Mucosa of stomach (tissue), 1 donor: ENCODE measurements around the gene EPS8L2.

Experiments used
- H3K27me3 ChIP-seq: one replicate; pipeline ENCODE4 v1.7.0; 2013; ENCODE audit warnings: mild to moderate bottlenecking, low read length; ENCODE audit not compliant: control insufficient read depth, insufficient read depth
- H3K36me3 ChIP-seq: one replicate; pipeline ENCODE4 v1.7.0; 2013; ENCODE audit warnings: low read length; ENCODE audit not compliant: control insufficient read depth, insufficient read depth
- H3K4me1 ChIP-seq: one replicate; pipeline ENCODE4 v1.7.0; 2013; ENCODE audit warnings: mild to moderate bottlenecking, low read length; ENCODE audit not compliant: control insufficient read depth, insufficient read depth
- H3K4me3 ChIP-seq: one replicate; pipeline ENCODE4 v1.7.0; 2013; ENCODE audit warnings: low read length
- H3K9ac ChIP-seq: one replicate; pipeline ENCODE4 v1.7.0; 2013; ENCODE audit warnings: mild to moderate bottlenecking, low read length, moderate library complexity
- H3K9me3 ChIP-seq: one replicate; pipeline ENCODE4 v1.7.0; 2013; ENCODE audit warnings: mild to moderate bottlenecking, low read length, moderate library complexity; ENCODE audit not compliant: control insufficient read depth
- donor health status: Pancreatic carcinoma.

Gene EPS8L2

DNA sequence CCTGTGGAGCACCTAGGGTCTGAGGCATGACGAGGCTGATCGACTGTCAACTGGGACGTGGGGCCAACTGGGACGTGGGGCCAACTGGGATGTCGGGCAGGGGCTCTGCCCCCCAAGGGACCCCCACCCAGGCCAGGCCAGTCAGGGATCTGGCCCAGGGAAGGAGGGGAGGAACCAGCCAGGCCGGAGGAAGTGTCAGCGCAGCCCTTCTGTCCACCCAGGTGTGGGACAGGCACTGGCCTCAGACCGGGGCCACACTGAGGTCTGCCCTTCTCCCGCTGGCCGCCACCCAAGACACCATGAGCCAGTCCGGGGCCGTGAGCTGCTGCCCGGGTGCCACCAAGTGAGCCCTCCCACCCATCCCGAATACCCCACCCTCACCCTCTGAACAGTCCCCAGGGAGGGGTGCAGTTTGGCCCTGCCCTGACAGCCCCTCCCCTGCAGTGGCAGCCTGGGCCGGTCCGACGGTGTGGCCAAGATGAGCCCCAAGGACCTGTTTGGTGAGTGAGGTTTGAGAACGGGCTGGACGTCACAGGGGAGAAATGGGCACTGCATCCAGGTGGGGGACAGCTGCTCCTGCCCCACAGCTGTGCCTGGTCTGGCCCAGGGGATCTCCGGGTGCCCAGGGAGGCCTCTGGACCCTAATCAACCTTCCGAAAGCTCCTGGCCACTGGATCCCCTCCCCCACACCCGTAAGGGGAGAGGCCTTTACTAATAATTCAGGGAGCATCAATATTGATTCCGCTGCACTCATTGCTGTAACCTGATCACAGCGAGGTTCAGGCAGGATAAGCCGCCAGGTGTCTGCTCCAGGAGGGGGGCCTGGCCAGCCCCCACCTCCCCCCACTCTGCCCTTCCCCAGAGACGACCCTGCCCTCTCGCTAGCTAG lies 3.3 kb downstream of the EPS8L2 start:
- Histone ChIP-seq H3K9ac (no peak overlapping the region), H3K9me3 (no peaks in the 10 kb centered on the region), H3K4me3 (no peak overlapping the region), H3K36me3 (no peaks in the 10 kb centered on the region), H3K27me3 (peaks cover 10% of the 10 kb centered on the region), H3K4me1 (peaks cover 53% of the 10 kb centered on the region)

DNA sequence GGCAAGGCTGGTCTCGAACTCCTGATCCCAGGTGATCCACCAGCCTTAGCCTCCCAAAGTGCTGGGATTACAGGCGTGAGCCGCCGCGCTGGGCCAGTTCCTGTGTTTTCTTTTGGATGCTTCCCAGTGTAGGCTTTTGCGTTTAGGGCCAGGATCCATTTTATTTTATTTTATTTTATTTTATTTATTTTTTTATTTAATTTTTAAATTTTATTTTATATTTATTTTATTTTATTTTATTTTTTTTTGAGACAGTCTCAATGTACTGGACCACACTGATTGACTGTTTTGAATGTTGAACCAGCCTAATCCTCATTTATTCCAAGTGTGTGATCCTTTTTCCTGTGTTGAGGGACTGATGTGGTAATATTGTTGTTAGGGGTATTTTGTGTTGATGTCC lies 8.4 kb downstream of the EPS8L2 start:
- Histone ChIP-seq H3K9me3 (no peaks in the 10 kb centered on the region), H3K4me3 (no peak overlapping the region), H3K9ac (no peak overlapping the region), H3K27me3 (no peaks in the 10 kb centered on the region), H3K36me3 (no peaks in the 10 kb centered on the region), H3K4me1 (peaks cover 31% of the 10 kb centered on the region)

DNA sequence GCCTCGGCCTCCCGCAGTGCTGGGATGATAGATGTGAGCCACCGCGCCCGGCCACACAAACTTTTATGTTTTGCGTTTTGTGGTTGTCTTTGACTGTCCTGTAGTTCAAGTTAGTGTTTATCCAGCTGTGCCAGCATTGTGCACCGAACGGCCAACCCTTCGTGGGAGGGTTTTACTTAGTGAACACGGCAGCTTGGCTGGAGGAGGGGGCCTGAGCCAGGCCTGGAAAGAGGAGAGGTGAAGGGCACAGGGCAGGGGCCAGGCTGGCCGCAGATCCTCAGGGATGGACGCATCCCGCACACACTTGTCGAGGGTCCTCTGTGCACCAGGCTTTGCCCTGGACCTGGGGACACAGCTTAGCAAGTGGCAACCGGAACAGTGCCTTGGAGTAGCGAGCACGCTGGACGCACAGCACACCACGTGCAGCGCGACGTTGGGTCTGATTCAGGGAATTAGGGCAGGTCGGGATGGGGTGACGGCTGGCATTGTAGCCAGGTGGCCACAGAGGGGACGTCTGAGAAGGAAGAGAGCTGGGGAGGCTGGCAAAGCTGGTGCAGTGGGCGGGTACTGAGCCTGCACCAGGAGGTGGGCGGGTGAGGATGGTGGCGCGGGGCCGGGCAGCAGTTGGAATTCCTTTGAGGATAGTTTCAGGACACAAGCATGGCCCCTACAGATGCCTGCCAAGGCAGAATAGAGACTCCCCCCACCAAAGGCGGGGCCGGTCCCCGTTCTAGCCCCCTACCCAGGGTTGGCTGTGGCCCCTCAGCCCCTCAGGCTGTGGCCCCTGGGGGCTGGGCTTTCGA lies 13.4 kb downstream of the EPS8L2 start:
- H3K9me3 ChIP-seq = no peaks in the 10 kb centered on the region
- peaks cover 19% of the 10 kb centered on the region for H3K4me1 ChIP-seq
- peaks cover 9% of the 10 kb centered on the region for H3K27me3 ChIP-seq
- peaks cover 7% of the 10 kb centered on the region for H3K36me3 ChIP-seq
- H3K9ac ChIP-seq = no peak overlapping the region
- no peak overlapping the region for H3K4me3 ChIP-seq

DNA sequence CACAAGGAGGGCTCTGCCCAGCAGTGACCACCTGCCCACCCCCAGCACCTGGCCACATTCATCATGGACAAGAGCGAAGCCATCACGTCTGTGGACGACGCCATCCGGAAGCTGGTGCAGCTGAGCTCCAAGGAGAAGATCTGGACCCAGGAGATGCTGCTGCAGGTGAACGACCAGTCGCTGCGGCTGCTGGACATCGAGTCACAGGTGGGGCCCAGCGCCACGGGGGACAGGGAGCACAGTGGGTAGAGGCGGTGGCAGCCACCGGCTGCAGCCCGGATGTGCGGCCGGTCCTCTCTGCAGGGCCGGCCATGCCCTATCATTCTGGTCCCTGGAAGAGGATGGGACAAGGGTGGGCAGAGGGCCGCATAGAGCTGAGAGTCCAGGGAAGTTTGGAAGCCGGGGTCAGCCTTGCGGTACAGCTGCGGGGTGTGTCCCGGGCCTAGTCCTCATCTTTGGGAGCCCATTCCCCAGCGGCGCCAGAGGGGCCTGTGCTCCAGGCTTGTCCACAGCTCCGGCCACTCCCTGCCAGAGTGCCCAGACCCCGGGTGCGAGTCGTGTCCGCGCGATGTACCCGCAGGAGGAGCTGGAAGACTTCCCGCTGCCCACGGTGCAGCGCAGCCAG lies 14.1 kb downstream of the EPS8L2 start:
- Histone ChIP-seq H3K9me3 (no peaks in the 10 kb centered on the region), H3K36me3 (peaks cover 7% of the 10 kb centered on the region), H3K4me3 (no peak overlapping the region), H3K4me1 (peaks cover 20% of the 10 kb centered on the region), H3K27me3 (peaks cover 12% of the 10 kb centered on the region), H3K9ac (no peak overlapping the region)

DNA sequence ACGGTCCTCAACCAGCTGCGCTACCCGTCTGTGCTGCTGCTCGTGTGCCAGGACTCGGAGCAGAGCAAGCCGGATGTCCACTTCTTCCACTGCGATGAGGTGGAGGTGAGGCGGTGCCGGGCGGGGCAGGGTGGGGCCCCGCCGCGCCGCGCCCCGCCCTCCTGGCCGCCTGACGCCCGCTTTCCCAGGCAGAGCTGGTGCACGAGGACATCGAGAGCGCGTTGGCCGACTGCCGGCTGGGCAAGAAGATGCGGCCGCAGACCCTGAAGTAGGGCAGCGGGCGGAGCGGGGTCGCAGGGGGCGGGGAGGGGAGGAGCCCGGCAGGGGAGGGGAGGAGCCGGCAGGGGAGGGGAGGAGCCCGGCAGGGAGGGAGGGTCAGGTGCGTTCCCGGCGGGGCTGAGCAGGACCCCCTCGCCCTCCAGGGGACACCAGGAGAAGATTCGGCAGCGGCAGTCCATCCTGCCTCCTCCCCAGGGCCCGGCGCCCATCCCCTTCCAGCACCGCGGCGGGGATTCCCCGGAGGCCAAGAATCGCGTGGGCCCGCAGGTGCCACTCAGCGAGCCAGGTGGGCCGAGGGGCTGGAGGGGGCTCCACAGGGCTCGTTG lies 14.7 kb downstream of the EPS8L2 start:
- H3K9ac ChIP-seq = no peak overlapping the region

DNA sequence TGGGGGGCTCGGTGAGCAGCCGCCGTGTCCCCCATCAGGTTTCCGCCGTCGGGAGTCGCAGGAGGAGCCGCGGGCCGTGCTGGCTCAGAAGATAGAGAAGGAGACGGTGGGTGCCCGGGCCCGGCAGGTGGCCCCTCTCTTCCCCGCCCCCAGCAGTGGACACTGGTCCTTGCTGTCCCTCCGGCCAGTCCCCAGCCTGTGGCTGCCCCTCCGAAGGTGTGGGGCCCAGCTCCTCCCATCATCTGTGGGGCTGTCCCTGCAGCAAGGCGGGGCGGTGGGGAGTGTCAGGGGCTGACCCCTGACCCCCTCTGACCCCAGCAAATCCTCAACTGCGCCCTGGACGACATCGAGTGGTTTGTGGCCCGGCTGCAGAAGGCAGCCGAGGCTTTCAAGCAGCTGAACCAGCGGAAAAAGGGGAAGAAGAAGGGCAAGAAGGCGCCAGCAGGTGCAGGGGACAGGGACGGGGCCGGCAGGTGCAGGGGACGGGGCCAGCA lies 15.3 kb downstream of the EPS8L2 start:
- Histone ChIP-seq H3K4me1 (peaks cover 27% of the 10 kb centered on the region), H3K27me3 (peaks cover 20% of the 10 kb centered on the region)

More for the DNA sequence above, 14.7 kb downstream of the EPS8L2 start:
- peaks cover 18% of the 10 kb centered on the region for H3K27me3 ChIP-seq
- H3K36me3 ChIP-seq = peaks cover 7% of the 10 kb centered on the region
- H3K9me3 ChIP-seq = no peaks in the 10 kb centered on the region
- H3K4me3 ChIP-seq = no peak overlapping the region
- H3K4me1 ChIP-seq = peaks cover 26% of the 10 kb centered on the region

DNA sequence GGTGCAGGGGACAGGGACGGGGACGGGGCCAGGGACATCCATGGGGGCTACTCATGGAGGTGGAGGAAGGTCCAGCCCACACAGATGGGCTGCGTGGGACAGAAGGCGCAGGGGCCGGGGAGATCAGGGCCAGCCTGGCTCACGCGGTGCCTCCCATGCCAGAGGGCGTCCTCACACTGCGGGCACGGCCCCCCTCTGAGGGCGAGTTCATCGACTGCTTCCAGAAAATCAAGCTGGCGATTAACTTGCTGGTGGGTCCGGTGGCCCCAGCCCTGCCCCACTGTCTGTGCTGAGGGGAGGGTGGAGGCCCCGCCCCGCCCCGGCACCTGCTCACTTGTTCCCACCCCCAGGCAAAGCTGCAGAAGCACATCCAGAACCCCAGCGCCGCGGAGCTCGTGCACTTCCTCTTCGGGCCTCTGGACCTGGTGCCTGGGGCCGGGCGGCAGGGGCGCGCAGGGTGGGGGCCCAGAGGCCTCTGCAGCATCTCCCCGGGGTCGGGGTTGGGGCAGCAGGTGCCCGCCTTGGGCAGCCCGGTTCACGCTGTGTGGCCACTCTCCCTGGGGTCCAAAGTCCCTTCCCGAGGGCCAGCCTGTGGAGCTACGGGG lies 15.8 kb downstream of the EPS8L2 start:
- Histone ChIP-seq H3K36me3 (peaks cover 7% of the 10 kb centered on the region), H3K9me3 (no peaks in the 10 kb centered on the region), H3K9ac (no peak overlapping the region), H3K27me3 (peaks cover 20% of the 10 kb centered on the region), H3K4me3 (no peak overlapping the region), H3K4me1 (peaks cover 32% of the 10 kb centered on the region)

More for the DNA sequence above, 15.3 kb downstream of the EPS8L2 start:
- Histone ChIP-seq H3K36me3 (peaks cover 7% of the 10 kb centered on the region), H3K4me3 (no peak overlapping the region), H3K9ac (no peak overlapping the region), H3K9me3 (no peaks in the 10 kb centered on the region)

DNA sequence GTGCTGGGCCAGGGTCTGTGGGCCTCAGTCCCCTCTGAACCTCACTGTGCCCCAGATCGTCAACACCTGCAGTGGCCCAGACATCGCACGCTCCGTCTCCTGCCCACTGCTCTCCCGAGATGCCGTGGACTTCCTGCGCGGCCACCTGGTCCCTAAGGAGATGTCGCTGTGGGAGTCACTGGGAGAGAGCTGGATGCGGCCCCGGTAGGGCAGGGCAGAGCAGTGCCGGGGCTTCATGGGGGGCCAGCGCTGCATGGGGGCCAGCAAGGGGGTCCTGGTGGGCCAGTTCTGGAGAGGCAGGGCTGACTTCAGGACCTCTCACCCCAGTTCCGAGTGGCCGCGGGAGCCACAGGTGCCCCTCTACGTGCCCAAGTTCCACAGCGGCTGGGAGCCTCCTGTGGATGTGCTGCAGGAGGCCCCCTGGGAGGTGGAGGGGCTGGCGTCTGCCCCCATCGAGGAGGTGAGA lies 16.3 kb downstream of the EPS8L2 start:
- Histone ChIP-seq H3K9me3 (no peaks in the 10 kb centered on the region), H3K9ac (no peak overlapping the region), H3K4me1 (peaks cover 37% of the 10 kb centered on the region), H3K27me3 (peaks cover 20% of the 10 kb centered on the region), H3K36me3 (peaks cover 7% of the 10 kb centered on the region), H3K4me3 (no peak overlapping the region)

DNA sequence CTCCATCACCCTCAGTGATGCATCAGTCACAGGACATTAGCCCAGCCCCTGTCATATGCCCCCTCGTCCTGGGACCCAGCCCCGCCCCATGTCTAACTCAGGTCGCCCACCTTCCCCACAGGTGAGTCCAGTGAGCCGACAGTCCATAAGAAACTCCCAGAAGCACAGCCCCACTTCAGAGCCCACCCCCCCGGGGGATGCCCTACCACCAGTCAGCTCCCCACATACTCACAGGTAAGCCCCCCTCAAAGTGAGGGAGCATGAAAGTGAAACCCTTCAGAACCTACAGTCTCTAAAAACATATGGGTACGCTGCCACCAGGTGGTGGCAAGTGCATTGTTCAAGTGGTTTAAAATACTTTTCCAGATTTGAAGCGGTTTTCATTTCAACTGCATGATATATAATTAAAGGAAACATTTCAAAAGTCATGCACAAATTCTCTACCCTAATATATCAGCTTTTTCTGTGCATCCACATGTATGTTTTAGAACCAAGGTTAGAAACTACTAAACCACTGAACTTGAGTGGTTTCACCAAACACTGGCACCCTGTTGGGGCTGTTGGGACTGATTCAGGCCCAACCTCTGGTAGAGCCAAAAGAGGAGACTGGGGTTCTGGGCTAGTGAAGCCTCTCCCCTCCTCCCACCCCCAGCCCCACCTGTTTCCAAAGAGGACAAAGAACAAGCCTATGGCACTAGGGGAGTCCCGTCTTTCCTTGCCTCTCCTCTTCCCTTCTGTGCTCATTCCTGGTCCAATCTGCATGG lies 17.3 kb downstream of the EPS8L2 start:
- H3K4me3 ChIP-seq = no peak overlapping the region
- peaks cover 47% of the 10 kb centered on the region for H3K4me1 ChIP-seq
- H3K36me3 ChIP-seq = peaks cover 7% of the 10 kb centered on the region
- H3K9ac ChIP-seq = no peak overlapping the region
- H3K9me3 ChIP-seq = no peaks in the 10 kb centered on the region
- peaks cover 20% of the 10 kb centered on the region for H3K27me3 ChIP-seq

DNA sequence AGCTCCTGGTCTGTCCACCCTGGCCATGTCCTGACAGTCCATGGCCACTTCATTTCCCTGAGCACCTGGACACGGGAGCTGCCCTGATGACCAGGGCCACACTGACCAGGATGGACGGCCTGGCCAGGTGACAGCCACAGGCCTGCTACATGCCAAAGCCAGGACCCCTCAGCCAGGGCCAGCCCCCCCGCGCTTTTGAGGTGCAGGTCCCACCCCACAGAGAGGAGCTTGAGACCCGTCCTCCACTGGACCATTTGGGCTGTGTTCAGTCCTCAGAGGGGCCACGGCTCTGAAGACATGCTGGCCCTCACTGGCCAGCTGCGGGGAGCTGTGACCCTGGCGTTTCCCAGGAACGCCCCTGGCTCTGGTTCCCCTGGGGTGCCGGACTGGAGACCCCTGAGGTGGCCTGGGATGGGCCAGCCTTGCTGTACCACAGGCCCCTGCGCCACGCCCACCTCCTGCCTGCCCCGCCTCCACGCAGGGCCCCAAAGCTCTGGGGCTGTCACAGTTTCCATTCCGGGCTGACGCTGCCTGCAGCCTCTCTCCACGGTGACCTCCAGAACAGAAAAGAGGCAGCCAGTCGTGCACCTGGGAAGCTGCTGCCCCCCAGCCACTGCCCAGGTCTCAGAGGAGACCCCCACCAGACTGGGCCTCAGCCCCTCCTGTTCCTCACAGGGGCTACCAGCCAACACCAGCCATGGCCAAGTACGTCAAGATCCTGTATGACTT lies 18.2 kb downstream of the EPS8L2 start:
- no peak overlapping the region for H3K4me3 ChIP-seq
- H3K9me3 ChIP-seq = no peaks in the 10 kb centered on the region
- peaks cover 55% of the 10 kb centered on the region for H3K4me1 ChIP-seq
- peaks cover 7% of the 10 kb centered on the region for H3K36me3 ChIP-seq
- H3K9ac ChIP-seq = no peak overlapping the region
- peaks cover 23% of the 10 kb centered on the region for H3K27me3 ChIP-seq
